ENCODE results near the gene MPHOSPH10. TPM values are rescaled to one million over a fixed set of nuclear protein-coding genes. Genes with fewer than 3 reads are reported as not detected.
"Not testable (repeated sequence)": the region's sequence is repeated elsewhere in the genome, so short reads cannot be mapped to it uniquely, and the experiment has no call there.

MPHOSPH10 gene
- total and polyA plus RNA-seq, 8 donors, result 11.6 to 22.5 (median 14.5) TPM

DNA sequence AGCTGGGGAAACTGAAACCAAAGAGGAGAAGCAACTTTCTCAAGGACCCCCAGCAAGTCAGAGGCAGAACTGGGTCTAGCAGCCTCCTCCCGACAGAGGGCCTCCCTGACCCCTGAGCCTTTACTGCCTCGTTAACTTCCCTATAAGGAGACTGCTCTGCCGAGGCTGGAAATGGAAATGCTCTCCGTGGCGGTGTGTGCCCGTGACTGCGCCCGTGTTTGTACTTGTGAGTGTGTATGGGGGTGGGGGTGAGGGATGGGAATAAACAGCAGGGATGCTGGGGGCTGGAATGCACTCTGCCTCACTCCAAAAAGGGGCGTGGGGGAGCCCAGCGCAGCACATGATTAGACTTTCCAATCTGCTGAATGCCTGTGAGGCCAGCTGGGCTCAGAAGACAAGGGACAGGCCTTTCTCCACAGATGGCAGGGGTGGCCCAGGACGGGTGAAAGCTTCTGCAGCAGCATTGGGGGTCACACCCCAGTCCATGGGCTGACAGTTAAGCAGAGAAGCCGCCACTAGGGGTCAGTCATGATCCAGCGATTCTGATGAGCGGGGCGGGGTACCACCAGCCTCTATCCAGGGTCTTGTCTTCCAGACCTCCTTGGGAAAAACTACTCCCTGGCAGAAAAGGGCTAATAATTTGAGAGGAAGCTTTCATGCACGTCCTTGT, 26.8 kb downstream of the MPHOSPH10 start:
- H3K27me3 ChIP-seq, result no peaks in the 10 kb centered on the region
- no peak overlapping the region for H3K4me3 ChIP-seq
- H3K9me3 ChIP-seq, result no peaks in the 10 kb centered on the region
- intact Hi-C loops (cut with DNase I), result loop anchor here in 1 of 3 donors (10.0 kb wide), 1 partner anchor 348 kb away; no protein-coding TSS in a partner anchor
- peak; percentile 61 to 85 (median 76) for ATAC-seq
- TF ChIP-seq CTCF (IDR thresholded peaks at IDR 0.05), result peak; percentile 25 to 59 (median 52)
- 11 to 18% methylated on average over 16 of the region's 16 CpGs for WGBS, 2 donors
- DNase-seq, result peak in 5 of 6 donors; percentile 20 to 68 (median 49)
- H3K4me1 ChIP-seq, result no peaks in the 10 kb centered on the region
- H3K27ac ChIP-seq, result no peak overlapping the region
- H3K36me3 ChIP-seq, result no peaks in the 10 kb centered on the region
- FAIRE-seq, result no peak

GRCh38 chr2:71166812-71167211, 36.4 kb downstream of the MPHOSPH10 start:
- no peak for FAIRE-seq
- intact Hi-C loops (cut with DNase I), result no loop called here
- 54 to 69% methylated on average over 3 of the region's 3 CpGs for WGBS, 2 donors

DNA sequence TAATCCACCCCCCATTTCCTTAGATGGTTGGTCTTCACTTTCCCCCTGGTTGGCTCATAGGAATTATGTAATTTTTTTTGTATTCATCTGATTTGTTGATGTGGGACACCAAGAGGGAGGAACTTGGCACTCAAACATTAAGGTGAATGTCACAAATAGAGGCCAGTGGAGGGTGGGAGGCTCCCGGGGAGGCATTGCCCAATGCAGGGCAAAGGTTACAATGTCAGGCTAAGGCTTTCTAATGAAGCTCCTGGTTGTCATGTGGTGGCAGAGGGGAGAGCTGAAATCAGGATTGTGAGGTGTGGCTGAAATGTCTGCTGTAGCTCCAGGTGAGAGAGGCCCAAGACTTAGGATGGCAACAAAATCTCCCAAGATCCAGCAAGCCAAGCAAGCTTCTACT, 42.7 kb downstream of the MPHOSPH10 start:
- no peak for TF ChIP-seq CTCF (IDR thresholded peaks at IDR 0.05)
- 12 to 21% methylated on average over 1 of the region's 1 CpG for WGBS, 2 donors
- no peaks in the 10 kb centered on the region for H3K4me1 ChIP-seq
- no peak overlapping the region for H3K27ac ChIP-seq
- ATAC-seq (peak in 1 of 4 donors; percentile 31), FAIRE-seq (no peak), DNase-seq (no peak)
- no peaks in the 10 kb centered on the region for H3K36me3 ChIP-seq
- H3K27me3 ChIP-seq, result no peaks in the 10 kb centered on the region
- no peak overlapping the region for H3K4me3 ChIP-seq
- H3K9me3 ChIP-seq, result no peaks in the 10 kb centered on the region
- intact Hi-C loops (cut with DNase I), result no loop called here

More at GRCh38 chr2:71166812-71167211, 36.4 kb downstream of the MPHOSPH10 start:
- H3K4me1 ChIP-seq, result no peaks in the 10 kb centered on the region
- no peaks in the 10 kb centered on the region for H3K27me3 ChIP-seq
- H3K27ac ChIP-seq, result no peak overlapping the region
- no peaks in the 10 kb centered on the region for H3K36me3 ChIP-seq
- DNase-seq (no peak), ATAC-seq (no peak)
- H3K4me3 ChIP-seq, result no peak overlapping the region
- TF ChIP-seq CTCF (IDR thresholded peaks at IDR 0.05), result no peak
- no peaks in the 10 kb centered on the region for H3K9me3 ChIP-seq

GRCh38 chr2:71174207-71174606, 43.8 kb downstream of the MPHOSPH10 start:
- no peaks in the 10 kb centered on the region for H3K36me3 ChIP-seq
- no peaks in the 10 kb centered on the region for H3K27me3 ChIP-seq
- no peak for FAIRE-seq
- ATAC-seq, result no peak
- no peak for TF ChIP-seq CTCF (IDR thresholded peaks at IDR 0.05)
- no peaks in the 10 kb centered on the region for H3K4me1 ChIP-seq
- intact Hi-C loops (cut with DNase I), result no loop called here
- no peak overlapping the region for H3K27ac ChIP-seq
- H3K4me3 ChIP-seq, result no peak overlapping the region
- 52 to 67% methylated on average over 3 of the region's 3 CpGs for WGBS, 2 donors
- no peak for DNase-seq
- no peaks in the 10 kb centered on the region for H3K9me3 ChIP-seq

GRCh38 chr2:71178836-71179235, 48.4 kb downstream of the MPHOSPH10 start:
- FAIRE-seq; H3K36me3 ChIP-seq; H3K9me3 ChIP-seq; DNase-seq; H3K27me3 ChIP-seq; H3K4me1 ChIP-seq; H3K4me3 ChIP-seq; H3K27ac ChIP-seq; ATAC-seq; intact Hi-C loops (cut with DNase I): not testable (repeated sequence)
- 58 to 66% methylated on average over 8 of the region's 8 CpGs for WGBS, 2 donors
